TTC549 (cell line): ENCODE results near the gene IL17B.

Source experiments
- FAIRE-seq: peaks from 2 replicates; lab custom pipeline; 2012; peaks lifted over from hg19 to GRCh38; lab: Jason Lieb, UNC

Gene IL17B

GRCh38 chr5:149357370-149358293, 21.5 kb downstream of the IL17B start, which contains the start of gene PCYOX1L:
Gene PCYOX1L, plus strand, starts transcription at chr5:149358046. Its CDS starts 23 bp downstream, at chr5:149358069.
- no peak for FAIRE-seq

GRCh38 chr5:149356391-149356790, 22.7 kb downstream of the IL17B start:
- no peak for FAIRE-seq

- no peak for FAIRE-seq
Observed at GRCh38 chr5:149355688-149356087, 23.4 kb downstream of the IL17B start.

- FAIRE-seq: no peak
Observed at GRCh38 chr5:149353911-149354310, 25.2 kb downstream of the IL17B start.

- FAIRE-seq: no peak
Observed at GRCh38 chr5:149352169-149352568, 26.9 kb downstream of the IL17B start.

GRCh38 chr5:149349382-149349781, 29.7 kb downstream of the IL17B start:
- FAIRE-seq: no peak

- FAIRE-seq: no peak
Observed at GRCh38 chr5:149348518-149348917, 30.6 kb downstream of the IL17B start.

GRCh38 chr5:149345892-149346222, 33.2 kb downstream of the IL17B start:
- no peak for FAIRE-seq

GRCh38 chr5:149345147-149345891, 33.8 kb downstream of the IL17B start, which contains the start of gene GRPEL2:
Gene GRPEL2, plus strand, starts transcription at chr5:149345499. Its CDS starts 41 bp downstream, at chr5:149345540.
- FAIRE-seq: peak; percentile 64

GRCh38 chr5:149344151-149344550, 34.9 kb downstream of the IL17B start:
- FAIRE-seq: no peak

- FAIRE-seq: no peak
Observed at GRCh38 chr5:149341876-149342275, 37.2 kb downstream of the IL17B start.

GRCh38 chr5:149340920-149341319, 38.2 kb downstream of the IL17B start:
- FAIRE-seq: no peak

- no peak for FAIRE-seq
Observed at GRCh38 chr5:149338364-149338763, 40.7 kb downstream of the IL17B start.

GRCh38 chr5:149337736-149338135, 41.4 kb downstream of the IL17B start:
- no peak for FAIRE-seq

GRCh38 chr5:149333711-149334443, 45.2 kb downstream of the IL17B start:
- no peak for FAIRE-seq

- no peak for FAIRE-seq
Observed at GRCh38 chr5:149328177-149328576, 50.9 kb downstream of the IL17B start.

- no peak for FAIRE-seq
Observed at GRCh38 chr5:149326611-149327010, 52.5 kb downstream of the IL17B start.

GRCh38 chr5:149325894-149326293, 53.2 kb downstream of the IL17B start:
- FAIRE-seq: no peak

- no peak for FAIRE-seq
Observed at GRCh38 chr5:149325166-149325735, 53.8 kb downstream of the IL17B start.

- no peak for FAIRE-seq
Observed at GRCh38 chr5:149324641-149325040, 54.5 kb downstream of the IL17B start.
